Right lung (tissue), 5 donors: Measurements from ENCODE around the gene SAYSD1. TPM values are rescaled to one million over a fixed set of nuclear protein-coding genes. Genes with fewer than 3 reads are reported as not detected.

Source experiments
- DNase-seq, 2 donors: peaks; one replicate each; pipeline ENCODE4 v3.0.0-alpha.2; 2013
- polyA plus RNA-seq, 5 donors: library from polyadenylated mRNA; unstranded; fragments of 120-200 nt; gene quantifications; one replicate each; pipeline versions ENCODE4 v1.2.1 to v1.2.3, GENCODE V29; 2013; ENCODE audit warnings: inconsistent platforms in 1 of 5, low replicate concordance in 1 of 5; ENCODE audit not compliant: insufficient read length in 5 of 5, insufficient read depth in 1 of 5

SAYSD1 gene
- polyA plus RNA-seq, 5 donors = 20.7 to 25.6 (median 22.9) TPM

DNA sequence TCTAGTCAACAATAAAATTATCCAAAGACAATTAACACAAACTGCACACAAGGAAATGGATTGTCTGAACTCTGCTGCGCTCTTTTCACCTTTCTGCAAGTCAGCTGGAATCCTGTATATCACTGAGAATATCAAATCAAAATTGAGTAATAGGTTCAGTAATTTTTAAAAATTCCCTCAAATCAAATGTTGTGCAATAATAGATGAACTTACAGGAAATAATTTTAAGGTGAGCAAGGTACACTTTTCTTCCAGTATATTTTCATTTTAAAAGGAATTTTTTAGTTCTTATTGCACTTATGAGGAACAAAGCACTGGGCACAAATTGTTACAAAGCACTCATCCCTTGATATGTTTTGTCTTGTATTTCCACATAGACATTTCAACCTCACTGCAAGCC, 1.2 kb downstream of the SAYSD1 start:
- DNase-seq = no peak

DNA sequence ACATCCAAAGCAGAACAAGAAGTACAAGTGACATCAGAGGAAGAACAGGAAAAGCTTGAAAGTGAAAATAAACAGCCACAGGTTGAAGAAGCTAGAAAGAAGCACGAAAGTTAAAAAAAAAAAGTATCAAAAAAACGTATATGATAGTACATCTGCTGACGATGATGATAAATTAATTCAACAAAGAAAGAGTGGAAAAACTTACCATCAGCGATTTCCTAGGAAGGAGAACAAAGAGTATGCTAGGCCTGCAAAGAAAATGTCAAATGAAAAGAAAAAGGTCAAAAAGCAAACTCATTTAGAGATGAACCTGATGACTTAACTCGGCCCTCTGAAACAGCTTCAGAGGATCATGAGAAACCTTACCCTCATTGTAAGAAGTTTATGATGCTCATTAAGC, 3.7 kb downstream of the SAYSD1 start:
- DNase-seq = no peak

DNA sequence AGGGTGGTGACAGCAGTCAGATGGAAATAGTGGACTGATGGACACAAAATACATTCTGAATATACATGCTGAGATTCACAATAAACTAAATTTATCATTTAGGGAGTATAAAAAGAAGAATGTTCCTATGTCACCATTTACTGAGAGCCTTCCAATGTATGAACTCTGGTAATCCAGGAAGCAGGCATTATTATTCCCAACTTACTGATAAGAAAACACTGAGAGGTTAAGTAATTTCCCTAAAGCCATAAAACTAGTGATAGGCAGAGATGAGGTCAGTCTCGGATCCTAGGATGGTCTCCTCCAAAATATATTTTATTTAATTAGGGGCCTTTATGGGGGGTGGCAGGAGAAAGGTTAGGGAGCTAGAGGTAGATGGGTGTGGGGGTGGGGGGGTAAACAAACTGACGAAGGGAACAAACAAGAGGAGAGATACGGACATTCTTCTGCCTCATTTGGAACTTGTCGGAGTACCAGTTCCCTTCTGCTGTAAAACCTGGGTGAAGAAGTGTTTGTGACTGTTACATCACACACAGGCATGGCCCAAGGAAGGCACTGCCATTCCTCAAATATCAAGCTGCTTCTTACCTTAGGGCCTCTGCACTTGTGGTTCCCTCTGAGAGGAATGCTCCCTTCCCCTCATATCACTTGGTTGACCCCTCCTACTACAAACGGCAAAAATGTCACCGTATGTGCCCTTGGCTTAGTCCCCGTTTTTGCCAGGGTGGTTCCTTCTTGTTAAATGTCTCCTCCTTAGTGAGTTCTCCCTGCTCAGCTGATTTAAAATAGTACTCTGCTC, 6.7 kb downstream of the SAYSD1 start:
- no peak for DNase-seq

DNA sequence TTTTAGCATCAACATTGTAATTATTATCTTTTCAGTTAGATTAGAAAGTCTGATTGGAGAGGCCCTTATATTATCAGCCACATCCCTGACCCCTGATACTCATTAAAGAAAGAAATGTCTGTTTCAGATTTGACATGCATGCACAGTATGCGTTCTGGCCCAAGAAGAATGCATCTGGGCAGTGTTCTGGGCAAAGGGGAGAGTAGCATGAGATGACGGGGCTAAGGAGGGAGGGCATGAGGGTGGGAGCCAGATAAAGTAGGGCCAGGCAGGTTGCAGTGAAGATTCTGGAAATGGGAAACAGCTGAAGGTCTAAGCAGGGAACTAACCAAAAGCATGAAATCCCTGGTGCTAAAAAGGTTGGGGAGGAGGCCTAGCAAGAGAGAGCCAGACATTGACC, 7.3 kb downstream of the SAYSD1 start:
- DNase-seq = no peak

DNA sequence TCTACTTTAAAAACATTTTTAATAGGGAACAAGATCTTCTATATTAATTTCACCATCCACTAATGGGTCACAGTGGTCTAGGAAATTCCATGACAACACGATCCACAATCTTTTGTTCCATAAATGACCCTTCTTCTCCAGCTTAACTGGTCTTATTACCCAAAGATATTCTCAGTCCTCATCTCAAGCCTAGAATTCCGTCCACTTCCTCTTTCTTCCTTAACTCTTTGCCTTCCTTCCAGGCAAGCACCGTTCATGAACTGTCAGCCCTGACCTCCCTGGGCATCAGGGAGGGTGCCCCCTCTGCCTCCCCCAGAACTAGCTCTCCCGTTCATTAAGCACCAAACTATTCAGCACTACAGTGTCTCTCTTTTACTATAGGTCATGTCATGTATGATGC, 8.0 kb downstream of the SAYSD1 start:
- no peak for DNase-seq

DNA sequence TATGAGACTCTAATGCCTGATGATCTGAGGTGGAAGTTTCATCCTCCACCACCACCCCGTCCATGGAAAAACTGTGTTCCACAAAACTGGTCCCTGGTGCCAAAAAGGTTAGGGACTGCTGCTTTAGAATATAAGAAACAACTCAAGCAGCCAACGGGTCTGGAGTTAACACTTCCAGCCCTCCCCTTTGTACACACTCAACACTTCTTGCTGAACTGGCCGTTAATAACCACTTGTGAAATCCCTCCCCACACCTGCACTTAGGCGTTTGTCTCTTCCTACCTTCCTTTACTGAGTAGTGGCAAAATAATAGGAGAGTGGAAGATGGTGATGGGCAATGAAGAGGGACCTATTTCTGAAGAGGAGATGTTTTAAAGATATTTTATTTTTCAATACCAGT, 10.5 kb downstream of the SAYSD1 start:
- DNase-seq = no peak

DNA sequence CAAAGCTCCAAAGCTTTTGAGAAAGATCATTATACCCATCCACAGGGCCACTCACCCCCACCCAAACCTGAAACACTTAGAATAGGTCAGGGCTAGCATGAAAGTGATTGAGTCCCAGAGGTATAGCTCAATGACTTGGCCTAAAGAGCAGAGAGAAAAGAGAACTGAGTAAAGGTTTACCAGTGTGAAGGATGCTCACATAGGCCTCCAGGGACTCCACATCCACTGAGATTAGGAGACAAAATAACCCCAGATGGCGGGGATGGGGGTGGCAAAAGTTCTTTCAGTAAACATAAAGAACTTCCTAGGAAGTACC, 12.2 kb downstream of the SAYSD1 start:
- no peak for DNase-seq

DNA sequence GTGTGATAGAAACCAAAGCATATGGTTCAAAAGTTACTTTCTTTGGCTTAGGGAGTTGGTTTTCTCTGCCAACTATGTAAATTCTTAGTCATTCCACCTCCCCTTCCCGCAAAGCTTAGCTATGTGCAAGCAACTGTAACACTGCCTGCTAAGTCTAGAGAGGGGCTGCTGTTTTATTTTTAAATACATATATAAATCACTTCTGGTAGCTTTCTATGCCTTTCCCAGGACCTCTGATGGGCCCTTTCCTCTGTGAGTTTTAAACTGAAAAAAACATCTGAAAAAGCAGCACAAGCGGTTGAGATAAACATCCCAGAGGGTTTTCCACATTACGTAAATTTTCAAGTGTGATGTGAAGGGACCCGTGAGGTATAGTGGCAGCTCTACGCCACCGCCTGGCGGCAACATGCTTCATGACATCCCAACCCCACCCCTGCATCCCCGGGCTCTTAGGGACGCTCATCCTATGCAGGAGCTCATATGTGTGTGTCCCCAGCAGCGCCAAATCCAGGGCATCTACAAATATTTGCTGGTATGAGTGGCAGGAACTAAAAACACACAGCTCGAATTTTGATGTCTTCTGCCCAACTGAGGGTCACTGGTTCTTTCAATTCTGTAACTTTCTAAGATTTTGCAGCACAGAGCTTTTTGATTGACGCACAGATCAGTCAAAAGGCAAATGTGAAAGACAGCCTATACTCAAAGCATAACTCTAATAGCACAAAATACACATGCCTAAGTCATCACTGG, 12.7 kb downstream of the SAYSD1 start:
- DNase-seq = peak; percentile 88 to 92

DNA sequence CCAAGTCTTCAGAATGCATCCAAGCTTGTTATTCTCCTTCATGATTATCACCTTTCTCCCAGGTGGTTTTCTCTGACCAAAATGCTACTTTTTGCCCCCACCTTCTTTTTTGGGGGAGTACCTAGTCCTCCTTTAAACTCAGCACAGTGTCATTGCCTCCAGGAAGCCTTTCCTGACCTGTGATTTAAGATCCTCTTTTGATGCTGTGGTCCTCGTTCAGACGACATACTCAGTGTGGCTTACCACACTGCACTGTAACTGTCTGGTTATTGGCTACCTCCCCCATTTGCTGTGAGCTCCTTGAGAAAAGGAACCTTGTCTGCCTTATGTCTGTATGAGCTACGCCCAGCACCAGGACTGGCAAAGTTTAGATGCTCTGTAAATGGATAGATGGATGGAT, 14.6 kb downstream of the SAYSD1 start:
- no peak for DNase-seq

DNA sequence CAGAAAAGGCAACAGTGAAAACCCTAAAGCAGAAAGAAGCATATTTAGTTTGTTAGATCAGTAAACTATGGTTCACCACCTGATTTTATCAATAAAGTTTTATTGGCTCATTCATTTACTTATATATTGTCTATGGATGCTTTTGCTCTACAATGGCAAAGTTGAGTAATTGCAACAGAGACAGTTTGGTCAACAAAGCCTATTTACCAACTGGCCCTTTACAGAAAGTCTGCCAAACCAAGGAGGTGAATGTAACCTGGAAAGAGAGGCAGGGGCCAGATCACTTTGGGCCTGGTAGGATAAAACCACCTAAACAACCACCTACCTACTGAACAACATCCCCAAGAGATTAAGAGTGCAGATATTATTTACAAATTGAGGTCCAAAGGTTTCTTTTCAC, 19.4 kb downstream of the SAYSD1 start:
- no peak for DNase-seq

DNA sequence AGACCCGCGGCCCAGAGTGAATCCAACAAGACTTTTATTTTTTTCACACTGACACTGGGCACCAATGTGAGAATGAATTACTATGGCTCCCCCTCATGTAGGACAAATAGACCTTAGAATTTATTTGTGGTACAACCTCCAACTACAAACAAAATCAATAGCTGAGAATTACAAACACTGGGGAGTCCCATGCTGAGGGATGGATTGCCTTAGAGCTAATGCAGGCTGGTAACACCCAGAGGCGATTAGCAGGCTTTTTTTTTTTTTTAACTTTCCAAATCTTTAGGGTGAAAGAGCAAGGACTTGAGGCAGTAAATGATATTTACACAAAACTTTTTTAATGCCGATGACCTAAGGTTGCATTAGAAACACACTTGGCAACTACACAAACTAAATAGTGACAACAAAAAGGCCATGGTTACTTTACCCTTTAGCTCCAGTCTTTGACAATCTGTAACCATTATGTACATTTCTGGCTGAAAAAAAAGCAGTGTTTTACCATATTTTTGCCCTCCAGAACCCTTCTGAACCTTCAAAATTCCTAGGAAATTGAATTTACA, 21.8 kb downstream of the SAYSD1 start:
- DNase-seq = no peak

DNA sequence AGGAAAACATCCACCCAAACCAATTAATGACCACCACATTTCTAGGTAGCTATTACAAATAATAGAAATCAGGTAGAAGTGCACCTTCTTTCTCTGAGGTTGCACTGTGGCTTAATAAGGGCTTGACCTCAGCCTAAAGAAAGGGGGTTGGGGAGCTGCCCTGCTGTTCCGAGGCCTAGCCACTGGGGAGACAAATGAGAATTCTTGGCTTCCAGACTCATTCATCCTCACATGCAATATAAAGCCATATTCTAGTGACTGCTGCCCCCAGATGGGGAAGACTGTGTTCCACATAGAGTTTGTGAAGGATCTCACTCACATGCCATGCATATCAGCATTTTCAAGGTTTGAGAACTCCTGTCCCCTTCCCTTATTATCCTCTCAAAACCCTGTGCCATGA, 22.9 kb downstream of the SAYSD1 start:
- no peak for DNase-seq

DNA sequence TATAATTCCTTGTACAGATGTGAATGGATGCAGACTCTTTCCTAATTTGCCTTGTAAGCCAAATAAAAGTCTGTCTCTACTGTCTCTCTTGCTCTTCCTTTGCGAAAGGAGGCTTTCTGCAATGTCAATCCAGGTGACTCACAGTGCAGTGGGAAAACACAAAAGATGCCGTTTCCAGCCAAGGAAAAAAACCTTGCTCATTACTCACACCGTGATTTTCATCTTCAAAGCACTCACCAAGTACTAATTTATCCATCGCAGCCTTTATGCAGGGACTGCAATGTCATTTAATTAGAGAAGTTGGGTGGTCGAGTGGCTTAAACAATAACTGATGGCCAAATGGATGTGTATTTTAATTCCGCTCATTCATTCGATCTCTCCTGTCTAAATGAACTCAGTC, 23.8 kb downstream of the SAYSD1 start:
- DNase-seq = no peak

DNA sequence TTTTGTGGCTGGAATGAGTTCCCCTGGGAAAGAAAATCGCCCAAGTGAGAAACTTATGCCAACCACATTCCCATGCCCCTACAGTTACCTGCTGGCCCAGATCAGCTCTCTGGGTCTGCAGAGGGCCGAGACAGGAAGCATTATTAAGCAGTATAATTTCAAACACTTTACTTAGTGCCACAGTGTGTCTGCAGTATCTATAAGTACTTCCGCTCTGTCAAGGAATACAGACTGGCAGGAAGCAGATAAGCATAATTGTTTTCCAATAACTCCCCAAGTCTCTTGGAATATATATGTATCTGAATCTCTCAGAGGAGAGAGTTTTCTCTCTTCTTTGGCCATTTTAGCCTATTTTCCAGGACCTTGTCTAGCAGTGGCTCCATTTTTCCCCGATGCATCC, 24.9 kb downstream of the SAYSD1 start:
- no peak for DNase-seq

DNA sequence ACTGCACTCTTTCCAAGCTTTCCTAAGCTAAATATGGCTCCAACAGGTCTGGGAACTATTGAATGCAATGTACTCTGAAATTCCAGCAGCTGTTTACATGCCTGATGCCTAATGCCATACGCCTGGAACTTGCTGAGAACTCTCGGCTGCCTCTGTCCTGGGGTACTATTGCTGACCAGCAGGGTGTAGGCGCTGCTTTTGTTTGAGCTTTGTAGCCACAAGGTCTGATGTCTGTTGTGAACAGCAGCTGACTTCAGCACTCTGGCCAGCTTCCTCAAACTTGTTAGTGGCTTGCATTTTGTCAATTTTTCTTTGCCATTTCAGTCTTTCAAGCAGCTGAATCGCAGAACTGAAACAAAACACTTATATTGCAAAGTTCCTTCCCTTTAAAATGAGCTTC, 26.7 kb downstream of the SAYSD1 start:
- peak; percentile 75 to 82 for DNase-seq

DNA sequence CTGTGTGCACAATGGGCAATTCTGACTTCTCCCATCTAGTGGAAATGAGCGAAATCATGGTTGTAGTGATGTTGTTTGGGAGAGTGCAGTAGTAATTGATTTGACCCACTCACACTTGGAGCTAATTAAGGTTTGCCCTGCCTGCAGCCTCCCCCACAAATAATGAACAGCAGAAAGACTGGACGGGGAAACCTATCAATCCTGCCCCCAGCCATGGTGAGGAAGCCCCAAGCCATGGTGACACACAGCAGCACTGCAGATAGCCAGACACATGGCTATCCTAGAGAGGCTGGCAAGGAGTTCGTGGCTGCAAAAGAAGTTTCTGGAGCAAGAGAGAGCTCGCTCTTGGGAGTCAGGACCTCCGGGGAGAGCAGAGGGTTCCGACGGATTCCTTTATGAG, 27.8 kb downstream of the SAYSD1 start:
- DNase-seq = no peak

DNA sequence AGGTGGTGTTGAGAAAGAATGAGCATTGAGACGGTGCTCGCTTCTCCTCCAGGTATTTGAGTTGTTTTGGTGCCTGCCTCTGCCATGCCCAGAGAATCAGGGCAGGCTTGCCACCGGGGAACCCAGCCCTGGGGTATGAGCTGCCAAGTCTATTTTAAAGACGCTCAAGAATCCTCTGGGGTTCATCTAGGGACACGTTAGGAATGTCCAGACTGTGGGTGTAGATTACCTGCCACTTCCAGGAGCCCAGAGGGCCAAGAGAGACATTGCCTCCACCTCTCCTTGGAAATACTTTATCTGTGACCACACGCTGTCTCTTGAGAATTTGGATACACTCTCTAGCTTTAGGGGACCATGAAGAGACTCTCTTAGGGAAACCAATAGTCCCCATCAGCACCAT, 28.3 kb downstream of the SAYSD1 start:
- DNase-seq = no peak

DNA sequence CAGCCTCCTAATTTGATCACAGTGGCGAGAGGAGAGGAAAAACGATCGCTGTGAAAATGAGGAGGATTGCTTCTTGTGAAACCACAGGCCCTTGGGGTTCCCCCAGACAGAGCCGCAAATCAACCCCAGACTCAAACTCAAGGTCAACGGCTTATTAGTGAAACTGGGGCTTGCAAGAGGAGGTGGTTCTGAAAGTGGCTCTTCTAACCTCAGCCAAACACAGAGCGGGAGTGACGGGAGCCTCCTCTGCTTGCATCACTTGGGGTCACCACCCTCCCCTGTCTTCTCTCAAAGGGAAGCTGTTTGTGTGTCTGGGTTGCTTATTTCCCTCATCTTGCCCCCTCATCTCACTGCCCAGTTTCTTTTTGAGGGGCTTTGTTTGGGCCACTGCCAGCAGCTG, 28.7 kb downstream of the SAYSD1 start:
- DNase-seq = no peak

DNA sequence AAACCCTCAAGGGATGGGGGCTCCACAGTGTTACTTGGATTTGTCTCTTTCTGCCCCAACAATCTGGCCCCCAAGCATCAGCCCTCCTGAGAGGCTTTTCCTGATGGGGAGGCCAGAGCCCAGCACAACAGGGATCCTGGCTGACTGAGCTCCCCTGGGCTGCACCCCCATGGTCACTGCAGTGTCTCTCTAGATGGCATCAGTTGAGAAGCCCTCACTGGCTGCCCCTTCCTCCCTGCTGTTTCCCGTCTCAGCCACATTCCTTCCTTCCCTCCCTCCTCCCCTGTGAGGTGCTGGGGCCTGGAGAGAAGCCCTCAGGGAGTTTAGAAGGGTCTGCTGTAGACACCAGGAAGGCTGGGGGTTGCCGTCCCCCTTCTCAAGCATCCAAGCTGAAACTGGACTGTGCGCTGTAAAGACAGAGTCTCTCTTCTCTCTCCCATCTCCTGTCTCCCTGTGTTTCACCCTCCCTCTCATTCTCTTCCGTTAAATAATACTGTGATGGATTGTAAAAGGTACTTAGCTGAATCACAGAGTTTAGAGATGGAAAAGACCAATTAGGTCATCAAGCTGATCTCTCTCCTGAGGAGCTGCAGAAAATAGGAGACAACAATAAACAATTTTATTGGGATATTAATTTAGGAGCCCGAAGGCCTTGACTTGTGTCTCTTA, 29.7 kb downstream of the SAYSD1 start:
- no peak for DNase-seq

DNA sequence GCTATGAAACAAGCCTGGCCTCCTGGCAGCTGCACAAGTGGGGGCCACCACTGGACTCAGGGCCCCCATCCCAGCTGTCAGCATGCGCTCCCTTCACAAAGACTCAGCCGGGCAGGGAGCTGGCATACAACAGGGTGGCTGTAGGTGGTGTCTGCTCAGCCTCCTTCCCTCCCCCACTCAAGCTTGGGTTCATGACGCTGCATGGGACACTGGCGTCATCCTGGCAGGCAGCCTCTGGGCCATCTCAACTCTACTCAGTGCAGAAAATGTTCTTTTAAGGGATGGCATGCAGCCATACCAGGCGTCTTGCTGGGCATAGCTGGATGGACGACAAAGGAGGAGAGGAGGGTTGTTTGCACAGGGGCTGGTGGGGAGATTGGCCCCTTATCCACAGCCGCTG, 30.5 kb downstream of the SAYSD1 start:
- DNase-seq = no peak

DNA sequence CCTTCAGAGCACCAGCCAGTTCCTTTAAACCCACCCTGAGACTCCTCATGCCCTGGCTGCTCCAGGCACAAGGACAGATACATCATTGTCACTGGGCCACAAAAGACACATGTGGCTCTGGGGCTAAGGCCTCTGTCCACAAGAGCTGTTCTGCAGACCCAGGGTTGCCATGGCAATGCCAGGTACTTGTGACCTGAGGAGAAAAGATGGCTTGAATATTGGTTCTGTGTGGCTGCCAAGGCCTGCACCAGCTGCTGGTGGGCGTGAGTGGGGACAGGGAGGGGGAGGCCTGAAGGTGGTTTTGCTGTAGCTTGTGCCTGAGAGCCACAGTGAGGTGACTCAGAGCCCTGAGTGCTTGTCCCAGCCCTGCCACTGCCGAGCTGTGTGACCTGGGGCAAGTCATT, 31.8 kb downstream of the SAYSD1 start:
- DNase-seq = no peak

DNA sequence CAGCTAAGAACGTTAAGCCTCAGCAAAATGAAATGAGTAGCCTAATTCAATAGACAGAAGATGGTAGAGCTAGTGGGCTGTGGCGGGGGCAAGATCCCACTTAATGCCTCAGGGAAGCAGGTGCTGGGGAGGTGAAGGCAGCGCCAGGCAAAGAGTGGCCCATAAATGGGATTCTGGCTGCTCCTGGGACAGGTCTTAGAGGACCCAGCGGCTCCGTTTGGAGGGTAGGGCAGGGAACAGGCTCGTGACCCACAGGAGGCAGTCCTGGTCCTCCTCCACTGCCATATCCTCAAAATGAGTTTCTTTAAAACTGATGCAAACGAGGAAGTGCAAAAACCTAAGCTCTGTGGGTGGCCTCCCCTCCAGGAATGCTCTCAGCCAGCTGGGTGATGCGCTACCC, 32.7 kb downstream of the SAYSD1 start:
- no peak for DNase-seq
